ENCODE measurements around the gene PELO.

PELO gene

GRCh38 chr5:52834320-52834719, 46.6 kb downstream of the PELO start:
- DNase-seq, result no peak

GRCh38 chr5:52837068-52837467, 49.4 kb downstream of the PELO start:
- no peak for DNase-seq

Data from activated CD4-positive, alpha-beta T cell treated with anti-CD3 and anti-CD28 coated beads, Interleukin-2, amount 50 U/mL, for 48 hours (primary cell).